HepG2 (cell line): ENCODE data around the gene EIF5A. TPM values are rescaled to one million over a fixed set of nuclear protein-coding genes. Genes with fewer than 3 reads are reported as not detected.

Experiments
- CREB1 ChIP-seq, 2 experiments: fragments of 450-650 bp in 1 of 2; IDR thresholded peaks; 2 replicates each; pipeline ENCODE4 v1.6.1; 2016 to 2017; ENCODE audit warnings: control low read depth in 1 of 2, mild to moderate bottlenecking in 1 of 2, missing compliant biosample characterization in 1 of 2, missing genetic modification characterization in 1 of 2
- ELF3 ChIP-seq: IDR thresholded peaks from 2 replicates; pipeline ENCODE4 v1.6.1; 2016; ENCODE audit warnings: missing genetic modification reagents, missing compliant biosample characterization
- ERF ChIP-seq: IDR thresholded peaks from 2 replicates; pipeline ENCODE4 v1.6.1; 2018; ENCODE audit warnings: missing biosample characterization, missing genetic modification reagents
- GMEB2 ChIP-seq: IDR thresholded peaks from 2 replicates; pipeline ENCODE4 v1.6.1; 2016; ENCODE audit warnings: missing biosample characterization, missing genetic modification reagents, low read depth
- GPN1 ChIP-seq: sonication (generic); formaldehyde crosslinking; IDR thresholded peaks from 2 replicates; pipeline ENCODE4 v1.5.1; 2020; ENCODE audit warnings: missing genetic modification reagents, borderline replicate concordance
- JDP2 ChIP-seq: sonication (generic); formaldehyde crosslinking; IDR thresholded peaks from 2 replicates; pipeline ENCODE4 v1.8.1; 2022; ENCODE audit warnings: missing genetic modification reagents, borderline replicate concordance
- KDM4B ChIP-seq: sonication (generic); formaldehyde crosslinking; IDR thresholded peaks from 2 replicates; pipeline ENCODE4 v1.4.0; 2020; ENCODE audit warnings: missing genetic modification reagents
- MATR3 ChIP-seq: sonication (generic); formaldehyde crosslinking; IDR thresholded peaks from 2 replicates; pipeline ENCODE4 v1.4.0; 2020; ENCODE audit warnings: missing genetic modification reagents
- MBNL3 ChIP-seq: fragments of 250-450 bp; sonication (Bioruptor Pico); conservative IDR thresholded peaks from 2 replicates; pipeline ENCODE4 v1.8.0; 2022; ENCODE audit warnings: mild to moderate bottlenecking, inconsistent platforms
- RAD21 ChIP-seq: fragments of 450-650 bp; formaldehyde crosslinking; IDR thresholded peaks from 2 replicates; pipeline ENCODE4 v1.5.0; 2020; ENCODE audit warnings: mild to moderate bottlenecking
- SALL1 ChIP-seq: sonication (generic); formaldehyde crosslinking; IDR thresholded peaks from 2 replicates; pipeline ENCODE4 v1.8.0; 2022; ENCODE audit warnings: mild to moderate bottlenecking, missing genetic modification reagents
- SKI ChIP-seq: fragments of 450-650 bp; IDR thresholded peaks from one replicate; pipeline ENCODE4 v1.6.1; 2018; ENCODE audit warnings: mild to moderate bottlenecking; ENCODE audit not compliant: partially characterized antibody
- ZFP90 ChIP-seq: sonication (generic); formaldehyde crosslinking; IDR thresholded peaks from 2 replicates; pipeline ENCODE4 v1.8.0; 2022; ENCODE audit warnings: missing genetic modification reagents, mild to moderate bottlenecking, inconsistent platforms, borderline replicate concordance
- ZNF3 ChIP-seq: IDR thresholded peaks from 2 replicates; pipeline ENCODE4 v1.7.0; 2017; ENCODE audit warnings: inconsistent platforms
- ZNF337 ChIP-seq: sonication (generic); formaldehyde crosslinking; IDR thresholded peaks from 2 replicates; pipeline ENCODE4 v1.5.1; 2020; ENCODE audit warnings: missing genetic modification reagents, low read depth, mild to moderate bottlenecking, borderline replicate concordance
- ZNF350 ChIP-seq: sonication (generic); formaldehyde crosslinking; IDR thresholded peaks from 2 replicates; pipeline ENCODE4 v1.4.0; 2020; ENCODE audit warnings: mild to moderate bottlenecking, low read depth, missing genetic modification reagents, borderline replicate concordance
- ZNF468 ChIP-seq: sonication (generic); formaldehyde crosslinking; IDR thresholded peaks from 2 replicates; pipeline ENCODE4 v1.8.0; 2022; ENCODE audit warnings: mild to moderate bottlenecking, moderate library complexity, missing genetic modification reagents
- ZNF891 ChIP-seq: sonication (generic); formaldehyde crosslinking; IDR thresholded peaks from 2 replicates; pipeline ENCODE4 v1.5.0; 2020; ENCODE audit warnings: mild to moderate bottlenecking, missing genetic modification reagents
- polyA plus RNA-seq, 8 experiments: library from polyadenylated mRNA; depleted of rRNA in 3 of 8; stranded (reverse) in 7 of 8; unstranded in 1 of 8; fragments of >200 nt; fragmentation: Illumina TruSeq in 4 of 8; extraction: Trizol in 4 of 8; gene quantifications; 2 replicates each; pipeline versions ENCODE4 v1.2.1 to v1.2.3, GENCODE V29; 2011 to 2016; ENCODE audit warnings: low read depth in 4 of 8, missing spikeins in 1 of 8, mixed read lengths in 1 of 8; ENCODE audit not compliant: insufficient read depth in 1 of 8
- total RNA-seq, 5 experiments: library from RNA; depleted of rRNA; stranded (reverse); fragments of >200 nt; fragmentation: Illumina TruSeq; extraction: Trizol; gene quantifications; 2 replicates each; pipeline ENCODE4 v1.2.3, GENCODE V29; 2016; ENCODE audit warnings: low read depth in 1 of 5
- TF ChIP-seq, protein P1 (sequence below): conservative IDR thresholded peaks from 2 replicates; pipeline ENCODE4 v1.6.1; 2018; ENCODE audit warnings: missing genetic modification reagents
- TF ChIP-seq, protein P2 (sequence below): sonication (generic); formaldehyde crosslinking; IDR thresholded peaks from 2 replicates; pipeline ENCODE4 v1.5.0; 2020; ENCODE audit warnings: mild to moderate bottlenecking, missing genetic modification reagents, borderline replicate concordance
- TF ChIP-seq, protein P3 (sequence below): sonication (generic); formaldehyde crosslinking; IDR thresholded peaks from 2 replicates; pipeline ENCODE4 v1.5.1; 2020; ENCODE audit warnings: missing genetic modification reagents, mild to moderate bottlenecking, borderline replicate concordance

EIF5A gene
- total and polyA plus RNA-seq, 2 of the 13 experiments (the other 11 are each of a cell fraction or from before 2014, with no cell fraction given) = 319 to 337 TPM

- TF ChIP-seq, protein P1, sequence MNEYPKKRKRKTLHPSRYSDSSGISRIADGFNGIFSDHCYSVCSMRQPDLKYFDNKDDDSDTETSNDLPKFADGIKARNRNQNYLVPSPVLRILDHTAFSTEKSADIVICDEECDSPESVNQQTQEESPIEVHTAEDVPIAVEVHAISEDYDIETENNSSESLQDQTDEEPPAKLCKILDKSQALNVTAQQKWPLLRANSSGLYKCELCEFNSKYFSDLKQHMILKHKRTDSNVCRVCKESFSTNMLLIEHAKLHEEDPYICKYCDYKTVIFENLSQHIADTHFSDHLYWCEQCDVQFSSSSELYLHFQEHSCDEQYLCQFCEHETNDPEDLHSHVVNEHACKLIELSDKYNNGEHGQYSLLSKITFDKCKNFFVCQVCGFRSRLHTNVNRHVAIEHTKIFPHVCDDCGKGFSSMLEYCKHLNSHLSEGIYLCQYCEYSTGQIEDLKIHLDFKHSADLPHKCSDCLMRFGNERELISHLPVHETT (CRISPR knock-in tag) = no peak
- TF ChIP-seq ZNF891 (CRISPR knock-in tag) (no peak), SALL1 (CRISPR knock-in tag) (no peak), MATR3 (CRISPR knock-in tag) (no peak), JDP2 (CRISPR knock-in tag) (no peak), CREB1 (IDR thresholded peaks at IDR 0.05) (no peak), CREB1 (CRISPR knock-in tag; IDR thresholded peaks at IDR 0.05) (no peak), ZNF350 (CRISPR knock-in tag) (no peak), GMEB2 (CRISPR knock-in tag) (no peak), ZFP90 (CRISPR knock-in tag) (no peak), KDM4B (CRISPR knock-in tag) (no peak), SKI (no peak), MBNL3 (CRISPR knock-in tag) (no peak), ERF (CRISPR knock-in tag) (no peak), ZNF468 (no peak), RAD21 (peak; percentile 78), ZNF3 (CRISPR knock-in tag) (no peak), ZNF337 (no peak), GPN1 (CRISPR knock-in tag) (no peak), ELF3 (no peak)
- TF ChIP-seq, protein P2, sequence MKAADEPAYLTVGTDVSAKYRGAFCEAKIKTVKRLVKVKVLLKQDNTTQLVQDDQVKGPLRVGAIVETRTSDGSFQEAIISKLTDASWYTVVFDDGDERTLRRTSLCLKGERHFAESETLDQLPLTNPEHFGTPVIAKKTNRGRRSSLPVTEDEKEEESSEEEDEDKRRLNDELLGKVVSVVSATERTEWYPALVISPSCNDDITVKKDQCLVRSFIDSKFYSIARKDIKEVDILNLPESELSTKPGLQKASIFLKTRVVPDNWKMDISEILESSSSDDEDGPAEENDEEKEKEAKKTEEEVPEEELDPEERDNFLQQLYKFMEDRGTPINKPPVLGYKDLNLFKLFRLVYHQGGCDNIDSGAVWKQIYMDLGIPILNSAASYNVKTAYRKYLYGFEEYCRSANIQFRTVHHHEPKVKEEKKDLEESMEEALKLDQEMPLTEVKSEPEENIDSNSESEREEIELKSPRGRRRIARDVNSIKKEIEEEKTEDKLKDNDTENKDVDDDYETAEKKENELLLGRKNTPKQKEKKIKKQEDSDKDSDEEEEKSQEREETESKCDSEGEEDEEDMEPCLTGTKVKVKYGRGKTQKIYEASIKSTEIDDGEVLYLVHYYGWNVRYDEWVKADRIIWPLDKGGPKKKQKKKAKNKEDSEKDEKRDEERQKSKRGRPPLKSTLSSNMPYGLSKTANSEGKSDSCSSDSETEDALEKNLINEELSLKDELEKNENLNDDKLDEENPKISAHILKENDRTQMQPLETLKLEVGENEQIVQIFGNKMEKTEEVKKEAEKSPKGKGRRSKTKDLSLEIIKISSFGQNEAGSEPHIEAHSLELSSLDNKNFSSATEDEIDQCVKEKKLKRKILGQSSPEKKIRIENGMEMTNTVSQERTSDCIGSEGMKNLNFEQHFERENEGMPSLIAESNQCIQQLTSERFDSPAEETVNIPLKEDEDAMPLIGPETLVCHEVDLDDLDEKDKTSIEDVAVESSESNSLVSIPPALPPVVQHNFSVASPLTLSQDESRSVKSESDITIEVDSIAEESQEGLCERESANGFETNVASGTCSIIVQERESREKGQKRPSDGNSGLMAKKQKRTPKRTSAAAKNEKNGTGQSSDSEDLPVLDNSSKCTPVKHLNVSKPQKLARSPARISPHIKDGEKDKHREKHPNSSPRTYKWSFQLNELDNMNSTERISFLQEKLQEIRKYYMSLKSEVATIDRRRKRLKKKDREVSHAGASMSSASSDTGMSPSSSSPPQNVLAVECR (CRISPR knock-in tag) = no peak; the same call in 1 of the 2 replicates
- TF ChIP-seq, protein P3, sequence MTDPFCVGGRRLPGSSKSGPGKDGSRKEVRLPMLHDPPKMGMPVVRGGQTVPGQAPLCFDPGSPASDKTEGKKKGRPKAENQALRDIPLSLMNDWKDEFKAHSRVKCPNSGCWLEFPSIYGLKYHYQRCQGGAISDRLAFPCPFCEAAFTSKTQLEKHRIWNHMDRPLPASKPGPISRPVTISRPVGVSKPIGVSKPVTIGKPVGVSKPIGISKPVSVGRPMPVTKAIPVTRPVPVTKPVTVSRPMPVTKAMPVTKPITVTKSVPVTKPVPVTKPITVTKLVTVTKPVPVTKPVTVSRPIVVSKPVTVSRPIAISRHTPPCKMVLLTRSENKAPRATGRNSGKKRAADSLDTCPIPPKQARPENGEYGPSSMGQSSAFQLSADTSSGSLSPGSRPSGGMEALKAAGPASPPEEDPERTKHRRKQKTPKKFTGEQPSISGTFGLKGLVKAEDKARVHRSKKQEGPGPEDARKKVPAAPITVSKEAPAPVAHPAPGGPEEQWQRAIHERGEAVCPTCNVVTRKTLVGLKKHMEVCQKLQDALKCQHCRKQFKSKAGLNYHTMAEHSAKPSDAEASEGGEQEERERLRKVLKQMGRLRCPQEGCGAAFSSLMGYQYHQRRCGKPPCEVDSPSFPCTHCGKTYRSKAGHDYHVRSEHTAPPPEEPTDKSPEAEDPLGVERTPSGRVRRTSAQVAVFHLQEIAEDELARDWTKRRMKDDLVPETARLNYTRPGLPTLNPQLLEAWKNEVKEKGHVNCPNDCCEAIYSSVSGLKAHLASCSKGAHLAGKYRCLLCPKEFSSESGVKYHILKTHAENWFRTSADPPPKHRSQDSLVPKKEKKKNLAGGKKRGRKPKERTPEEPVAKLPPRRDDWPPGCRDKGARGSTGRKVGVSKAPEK = no peak
These were observed 16.5 kb downstream of the EIF5A start (continued) for GRCh38 chr17:7323731-7324437.
